GM19043 (cell line): ENCODE data around the gene KCNK10.

Source experiments
- ATAC-seq: cut with Tn5 transposase; IDR thresholded peaks from one replicate; pipeline ENCODE4 v1.9.1; 2021; ENCODE audit warnings: low read depth; ENCODE audit not compliant: unreplicated experiment

The KCNK10 gene

GRCh38 chr14:88323086-88323522 lies at the start of gene KCNK10:
KCNK10 (minus strand) TSS chr14:88323269; CDS start chr14:88322798, 471 bp downstream.
- ATAC-seq, result peak; percentile 15

GRCh38 chr14:88369496-88369895 lies 46.4 kb upstream of the KCNK10 start:
- no peak for ATAC-seq

DNA sequence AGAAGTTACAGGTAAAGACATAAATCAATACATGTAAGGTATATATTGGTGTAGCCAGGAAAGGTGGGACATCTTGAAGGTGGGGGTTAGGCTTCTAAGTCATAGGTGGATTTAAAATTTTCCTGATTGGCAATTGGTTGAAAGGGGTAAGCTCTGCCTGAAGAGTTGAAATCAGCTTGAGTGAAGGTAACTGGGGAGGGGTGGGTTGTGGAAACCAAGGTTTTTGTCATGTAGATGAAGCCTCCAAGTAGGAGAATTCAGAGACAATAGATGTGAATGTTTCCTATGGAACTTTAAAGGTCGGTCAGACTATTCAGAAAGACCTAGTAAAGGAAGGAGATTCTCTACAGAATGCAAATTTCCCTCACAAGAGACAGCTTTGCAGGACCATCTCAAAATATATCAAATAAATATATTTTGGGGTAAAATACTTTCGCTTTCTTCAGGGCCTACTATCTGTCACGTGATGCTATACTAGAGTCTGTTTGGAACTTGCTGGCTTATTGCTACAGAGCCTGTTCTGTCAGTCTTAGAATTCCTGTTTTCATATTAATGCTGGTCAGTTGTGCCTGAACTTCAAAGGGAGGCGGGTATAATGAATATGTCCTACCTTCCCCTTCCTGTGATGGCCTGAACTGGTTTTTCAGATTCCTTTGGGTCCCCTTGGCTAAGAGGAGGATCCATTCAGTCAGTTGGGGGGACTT lies 41.8 kb upstream of the KCNK10 start:
- ATAC-seq, result no peak

DNA sequence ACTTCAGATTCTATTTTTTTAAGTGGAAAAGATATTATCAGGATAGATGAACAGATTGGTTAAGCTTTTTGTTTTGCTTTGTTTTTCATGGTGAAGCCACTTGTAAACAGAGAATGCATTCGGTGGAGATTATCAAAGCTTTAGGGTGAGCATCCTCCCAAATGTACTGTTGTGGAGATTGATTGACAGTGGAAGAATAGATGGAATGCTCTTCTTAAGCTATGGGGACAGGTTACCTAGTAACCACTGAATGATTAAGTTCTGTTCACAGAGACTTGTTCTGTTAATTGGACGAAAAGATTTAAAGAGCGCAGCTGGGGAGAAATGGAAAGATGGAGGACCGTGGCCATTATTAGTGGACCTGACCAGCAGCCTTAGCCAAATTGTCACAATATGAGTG lies 40.6 kb upstream of the KCNK10 start:
- ATAC-seq, result no peak

- no peak for ATAC-seq
These were observed 36.4 kb upstream of the KCNK10 start for GRCh38 chr14:88359500-88359899.

DNA sequence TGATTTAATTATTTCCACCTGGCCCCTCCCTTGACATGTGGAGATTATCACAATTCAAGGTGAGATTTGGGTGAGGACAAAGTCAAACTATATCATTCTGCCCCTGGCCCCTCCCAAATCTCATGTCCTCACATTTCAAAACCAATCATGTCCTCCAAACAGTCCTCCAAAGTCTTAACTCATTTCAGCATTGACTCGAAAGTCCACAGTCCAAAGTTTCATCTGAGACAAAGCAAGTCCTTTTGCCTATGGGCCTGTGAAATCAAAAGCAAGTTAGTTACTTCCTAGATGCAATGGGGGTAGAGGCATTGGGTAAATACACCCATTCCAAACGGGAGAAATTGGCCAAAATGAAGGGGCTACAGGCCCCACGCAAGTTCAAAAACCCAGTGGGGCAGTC lies 31.3 kb upstream of the KCNK10 start:
- no peak for ATAC-seq

GRCh38 chr14:88352698-88353097 lies 29.6 kb upstream of the KCNK10 start:
- ATAC-seq, result no peak

- ATAC-seq, result no peak
These were observed 29.1 kb upstream of the KCNK10 start for GRCh38 chr14:88351966-88352691.

GRCh38 chr14:88348546-88348945 lies 25.5 kb upstream of the KCNK10 start:
- no peak for ATAC-seq

DNA sequence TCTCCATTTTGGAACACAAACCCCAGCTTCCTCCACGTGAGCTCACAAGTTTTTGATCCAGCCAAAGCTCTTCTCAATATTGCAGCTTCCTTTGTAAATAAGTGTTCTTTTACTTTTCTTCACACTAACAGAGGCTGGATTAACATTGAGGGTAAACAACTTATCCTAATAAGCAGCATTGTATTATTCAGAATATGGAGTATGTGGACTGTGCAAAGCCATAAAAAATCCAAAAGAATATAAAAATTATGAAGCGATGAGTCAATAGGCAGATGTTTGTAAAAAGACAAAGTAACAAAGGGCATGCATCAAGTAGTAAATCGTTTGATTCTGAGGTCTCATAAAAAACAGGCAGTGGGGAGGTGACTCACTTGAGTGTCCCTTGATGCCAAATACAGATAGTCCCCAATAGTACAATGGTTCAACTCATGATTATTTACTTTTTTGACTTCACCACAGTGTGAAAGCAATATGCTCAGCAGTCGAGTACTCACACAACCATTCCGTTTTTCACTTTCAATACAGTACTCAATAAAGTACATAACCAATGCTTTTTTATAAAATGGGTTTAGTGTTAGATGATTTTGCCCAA lies 23.1 kb upstream of the KCNK10 start:
- ATAC-seq, result no peak

DNA sequence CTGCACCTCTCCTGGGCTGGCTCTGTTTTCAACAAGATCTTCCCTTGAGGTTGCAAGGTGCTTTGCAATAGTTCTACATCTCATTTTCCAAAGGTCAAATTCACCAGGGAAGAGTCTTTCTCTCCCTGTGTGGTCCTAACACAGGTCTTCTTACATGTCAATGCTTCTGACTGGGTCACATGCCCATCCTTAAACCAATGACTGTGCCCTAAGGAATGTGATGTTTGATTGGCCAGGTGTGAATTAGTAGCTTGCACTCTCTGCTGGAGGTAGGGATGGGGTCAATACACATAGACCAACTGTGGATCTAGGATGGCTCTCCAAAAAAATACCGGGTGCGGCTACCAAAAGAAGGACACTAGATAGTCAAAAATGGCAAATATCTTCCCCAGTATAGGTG lies 19.9 kb upstream of the KCNK10 start:
- ATAC-seq, result no peak

- no peak for ATAC-seq
These were observed 17.3 kb upstream of the KCNK10 start for GRCh38 chr14:88340357-88340756.

DNA sequence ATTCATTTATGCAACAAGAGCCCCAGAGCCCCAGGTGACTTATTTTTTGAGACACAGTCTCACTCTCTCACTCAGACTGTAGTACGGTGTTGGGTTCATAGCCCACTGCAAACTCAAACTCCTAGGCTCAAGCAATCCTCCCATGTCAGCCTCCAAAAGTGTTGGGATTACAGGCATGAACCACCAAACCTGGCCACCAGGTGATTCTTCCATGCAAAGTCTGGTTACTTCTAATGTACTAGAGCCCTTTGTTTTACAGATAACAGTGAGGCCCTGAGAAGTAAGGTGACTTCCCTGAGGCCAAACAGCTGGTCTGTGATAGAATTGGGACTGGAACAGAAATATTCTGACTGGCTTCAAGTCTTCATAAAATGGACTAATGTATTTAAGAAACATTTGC lies 10.0 kb upstream of the KCNK10 start:
- ATAC-seq, result no peak

- no peak for ATAC-seq
These were observed 4.4 kb upstream of the KCNK10 start for GRCh38 chr14:88327497-88327896.

GRCh38 chr14:88326352-88327103 lies 3.5 kb upstream of the KCNK10 start:
- no peak for ATAC-seq

DNA sequence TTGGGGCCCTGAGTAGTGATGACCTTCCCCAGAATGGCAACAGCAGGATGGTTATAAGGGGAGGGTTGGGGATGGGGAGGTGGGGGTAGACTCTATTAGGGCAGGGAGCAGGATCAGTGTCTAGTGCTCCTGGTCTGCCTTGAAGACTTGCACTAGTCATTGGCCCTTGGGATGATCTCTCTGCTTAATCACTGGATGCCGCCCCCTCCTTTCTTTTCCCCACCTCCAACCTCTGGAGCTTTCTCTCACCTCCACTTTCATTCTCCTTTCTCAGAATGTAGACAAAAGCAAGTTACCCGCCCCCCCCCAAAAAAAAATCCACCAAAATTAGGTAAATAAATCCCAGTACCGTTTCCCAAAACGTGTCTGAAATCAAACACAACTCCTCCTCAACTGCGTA lies 2.8 kb upstream of the KCNK10 start:
- ATAC-seq, result no peak

- no peak for ATAC-seq
These were observed 1.9 kb upstream of the KCNK10 start for GRCh38 chr14:88324930-88325329.

DNA sequence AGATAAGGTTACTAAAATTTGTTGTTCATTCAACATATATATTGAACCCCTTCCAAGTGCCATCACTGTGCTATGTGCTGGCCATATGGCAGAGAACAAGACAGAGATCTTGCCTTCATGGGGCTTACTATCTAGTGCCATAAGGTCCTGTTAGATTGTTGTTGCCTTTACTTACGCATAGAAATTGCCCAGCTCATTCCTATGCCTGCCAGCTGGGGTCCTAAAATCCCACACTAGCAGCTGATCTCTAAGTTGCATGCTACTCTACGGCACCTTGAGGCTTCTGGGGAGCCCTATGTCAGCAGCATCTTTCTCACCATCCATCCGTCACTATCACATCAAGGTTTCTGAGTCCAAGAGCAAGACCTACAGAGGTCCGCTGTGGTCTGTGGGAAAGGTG lies 1.4 kb upstream of the KCNK10 start:
- no peak for ATAC-seq

DNA sequence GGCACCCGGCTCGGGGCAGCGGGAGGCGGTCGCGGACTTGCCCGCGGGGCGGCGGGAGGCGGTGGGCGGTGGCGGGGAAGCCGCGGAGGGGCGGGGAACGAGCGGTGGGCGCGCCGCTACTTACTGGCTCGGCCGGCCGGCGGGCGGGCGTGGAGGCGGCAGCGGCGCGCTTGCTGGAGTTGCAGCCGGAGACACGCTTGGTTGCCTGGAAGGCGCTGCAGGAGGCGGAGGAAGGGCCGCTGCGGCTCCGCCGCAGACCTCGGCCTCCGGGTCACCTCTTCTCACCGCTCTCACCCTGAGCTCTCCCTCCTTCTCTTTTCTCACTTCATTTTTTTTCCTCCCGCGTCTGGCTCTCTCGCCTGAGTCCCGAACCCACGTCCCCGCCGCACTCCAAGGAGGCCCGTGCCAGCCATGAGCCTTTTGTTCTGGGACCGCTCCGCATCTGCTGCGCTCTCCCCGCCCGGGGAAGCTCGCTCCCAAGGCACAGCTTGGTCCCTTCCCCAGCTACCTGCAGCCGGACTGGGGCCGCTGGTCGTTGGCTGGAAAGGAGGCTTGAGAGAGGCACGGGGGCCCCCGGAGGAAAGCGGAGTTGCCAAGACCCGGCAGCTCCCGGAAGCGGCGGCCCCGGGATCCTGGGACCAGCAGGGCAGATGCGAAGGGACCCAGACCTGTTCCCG lies 592 bp upstream of the KCNK10 start:
- ATAC-seq, result peak; percentile 89

- no peak for ATAC-seq
These were observed 474 bp downstream of the KCNK10 start for GRCh38 chr14:88322504-88323085.
